Esophagus muscularis mucosa (tissue), 4 donors: ENCODE data around the gene SEMA5A. TPM values are rescaled to one million over a fixed set of nuclear protein-coding genes. Genes with fewer than 3 reads are reported as not detected.

ENCODE experiments used
- DNase-seq: peaks from one replicate; pipeline ENCODE4 v3.0.0-alpha.2; 2017; ENCODE audit errors: extremely low spot score
- H3K27ac ChIP-seq, 4 donors: fragments of 200-600 bp; sonication (generic); replicated peaks in 1 of 4; 1 replicate in 3 of 4; 2 replicates in 1 of 4; pipeline ENCODE4 v1.5.1; 2016 to 2019; ENCODE audit warnings: mild to moderate bottlenecking in 1 of 4
- H3K27me3 ChIP-seq, 4 donors: fragments of 200-600 bp; sonication (generic); one replicate each; pipeline versions ENCODE4 v1.5.1 to v1.6.0; 2016 to 2019
- H3K36me3 ChIP-seq, 4 donors: fragments of 200-600 bp; sonication (generic); one replicate each; pipeline ENCODE4 v1.5.1; 2016 to 2019
- H3K4me1 ChIP-seq, 4 donors: fragments of 200-600 bp; sonication (generic); one replicate each; pipeline ENCODE4 v1.5.1; 2016 to 2019
- H3K4me3 ChIP-seq, 4 donors: fragments of 200-600 bp; sonication (generic); 1 replicate in 2 of 4; 2 replicates in 2 of 4; pipeline ENCODE4 v1.5.1; 2016 to 2019; ENCODE audit warnings: mild to moderate bottlenecking in 4 of 4, moderate library complexity in 1 of 4
- H3K9me3 ChIP-seq, 4 donors: fragments of 200-600 bp; sonication (generic); 1 replicate in 3 of 4; 2 replicates in 1 of 4; pipeline ENCODE4 v1.5.1; 2016 to 2019
- EP300 ChIP-seq: sonication (generic); formaldehyde crosslinking; IDR thresholded peaks from one replicate; pipeline ENCODE4 v1.6.1; 2017; ENCODE audit warnings: antibody characterized with exemption
- POLR2A ChIP-seq: fragments of 450-650 bp; IDR thresholded peaks from one replicate; pipeline ENCODE4 v1.6.1; 2017; ENCODE audit warnings: antibody characterized with exemption, moderate library complexity, mild to moderate bottlenecking, low read depth
- POLR2AphosphoS5 ChIP-seq, 2 donors: sonication (generic); formaldehyde crosslinking; IDR thresholded peaks; one replicate each; pipeline ENCODE4 v1.6.1; 2017; ENCODE audit warnings: antibody characterized with exemption in 2 of 2
- WGBS: methylation state at CpG from one replicate; pipeline ENCODE4 v1.1.5; 2018; 5-methylcytosine and 5-hydroxymethylcytosine counted together
- intact Hi-C: fragments of 100-400 bp; cut with DNase I; formaldehyde crosslinking; loops from one replicate; pipeline ENCODE4 v1.15.1; 2023
- total RNA-seq, 4 donors: library from RNA; depleted of rRNA; stranded (reverse); fragments of >200 nt; gene quantifications; one replicate each; pipeline versions ENCODE4 v1.1.0 to v1.2.1, GENCODE V29; 2016
- TF ChIP-seq, protein P1 (sequence below), 3 experiments: fragments of 200-600 bp in 2 of 3; fragments of 450-650 bp in 1 of 3; sonication (generic) in 2 of 3; IDR thresholded peaks; one replicate each; pipeline ENCODE4 v1.5.1; 2017 to 2019; ENCODE audit warnings: antibody characterized with exemption in 3 of 3, mild to moderate bottlenecking in 2 of 3, moderate library complexity in 1 of 3

Gene SEMA5A
- total RNA-seq, 4 donors from 2014 or later: 2.1 to 5.6 (median 3.5) TPM

DNA sequence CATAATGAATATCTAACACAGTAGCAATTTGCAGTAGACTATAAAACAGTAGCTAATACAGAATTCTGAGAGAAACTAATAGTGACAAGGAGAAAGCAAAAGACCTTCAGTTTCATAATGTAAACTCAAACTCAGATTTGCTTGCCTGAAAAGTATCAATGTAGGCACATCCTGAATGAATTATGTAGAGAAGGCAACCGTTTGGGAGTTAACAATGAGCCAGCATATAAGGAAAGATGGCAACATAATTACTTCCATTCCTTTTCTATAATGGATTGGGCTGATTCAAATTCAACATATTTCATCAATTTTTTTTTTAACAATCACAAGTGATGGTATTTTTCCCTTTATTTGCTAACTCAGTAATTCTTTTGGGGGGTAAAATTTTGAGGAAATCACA, 261.6 kb downstream of the SEMA5A start:
- 39% methylated on average over 1 of the region's 1 CpG for WGBS
- H3K4me3 ChIP-seq: no peak overlapping the region
- peak overlapping the region in 3 of 4 donors; percentile 11 to 56 (median 29) for H3K27ac ChIP-seq
- TF ChIP-seq POLR2AphosphoS5 (IDR thresholded peaks at IDR 0.05): no peak
- TF ChIP-seq EP300: no peak
- TF ChIP-seq, protein P1, sequence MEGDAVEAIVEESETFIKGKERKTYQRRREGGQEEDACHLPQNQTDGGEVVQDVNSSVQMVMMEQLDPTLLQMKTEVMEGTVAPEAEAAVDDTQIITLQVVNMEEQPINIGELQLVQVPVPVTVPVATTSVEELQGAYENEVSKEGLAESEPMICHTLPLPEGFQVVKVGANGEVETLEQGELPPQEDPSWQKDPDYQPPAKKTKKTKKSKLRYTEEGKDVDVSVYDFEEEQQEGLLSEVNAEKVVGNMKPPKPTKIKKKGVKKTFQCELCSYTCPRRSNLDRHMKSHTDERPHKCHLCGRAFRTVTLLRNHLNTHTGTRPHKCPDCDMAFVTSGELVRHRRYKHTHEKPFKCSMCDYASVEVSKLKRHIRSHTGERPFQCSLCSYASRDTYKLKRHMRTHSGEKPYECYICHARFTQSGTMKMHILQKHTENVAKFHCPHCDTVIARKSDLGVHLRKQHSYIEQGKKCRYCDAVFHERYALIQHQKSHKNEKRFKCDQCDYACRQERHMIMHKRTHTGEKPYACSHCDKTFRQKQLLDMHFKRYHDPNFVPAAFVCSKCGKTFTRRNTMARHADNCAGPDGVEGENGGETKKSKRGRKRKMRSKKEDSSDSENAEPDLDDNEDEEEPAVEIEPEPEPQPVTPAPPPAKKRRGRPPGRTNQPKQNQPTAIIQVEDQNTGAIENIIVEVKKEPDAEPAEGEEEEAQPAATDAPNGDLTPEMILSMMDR (IDR thresholded peaks at IDR 0.05): no peak
- no peak for TF ChIP-seq POLR2A
- no peaks in the 10 kb centered on the region for H3K27me3 ChIP-seq
- H3K36me3 ChIP-seq: no peaks in the 10 kb centered on the region
- H3K4me1 ChIP-seq: peaks cover 0 to 18% (median 4%) of the 10 kb centered on the region in 4 donors
- intact Hi-C loops: no loop called here
- DNase-seq: no peak
- no peaks in the 10 kb centered on the region for H3K9me3 ChIP-seq

DNA sequence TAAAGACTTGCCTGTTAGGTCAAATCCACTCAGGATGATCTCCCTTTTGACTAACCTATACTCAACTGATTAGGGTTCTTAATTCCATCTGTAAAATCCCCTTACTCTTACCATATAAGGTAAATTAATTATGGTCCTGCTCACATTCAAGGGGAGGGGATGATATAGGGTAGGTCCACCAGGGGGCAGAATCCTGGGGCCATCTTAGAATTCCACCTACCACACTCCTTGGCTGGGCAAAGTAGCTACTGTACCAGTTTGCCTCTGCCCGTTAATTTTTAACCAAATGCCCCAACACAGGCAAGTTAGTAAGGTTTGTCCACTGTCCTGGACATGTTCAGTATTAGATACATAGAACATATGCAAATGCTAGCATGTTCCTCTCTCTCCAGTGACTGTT, 262.4 kb downstream of the SEMA5A start:
- Histone ChIP-seq H3K27me3 (no peaks in the 10 kb centered on the region), H3K4me1 (peaks cover 0 to 18% (median 4%) of the 10 kb centered on the region in 4 donors), H3K36me3 (no peaks in the 10 kb centered on the region), H3K9me3 (no peaks in the 10 kb centered on the region), H3K4me3 (no peak overlapping the region), H3K27ac (no peak overlapping the region)
- no peak for DNase-seq
- WGBS: 100% methylated on average over 1 of the region's 1 CpG
- intact Hi-C loops: no loop called here
- no peak for TF ChIP-seq EP300
- TF ChIP-seq, protein P1 (IDR thresholded peaks at IDR 0.05): no peak
- TF ChIP-seq POLR2A: no peak
- no peak for TF ChIP-seq POLR2AphosphoS5 (IDR thresholded peaks at IDR 0.05)

DNA sequence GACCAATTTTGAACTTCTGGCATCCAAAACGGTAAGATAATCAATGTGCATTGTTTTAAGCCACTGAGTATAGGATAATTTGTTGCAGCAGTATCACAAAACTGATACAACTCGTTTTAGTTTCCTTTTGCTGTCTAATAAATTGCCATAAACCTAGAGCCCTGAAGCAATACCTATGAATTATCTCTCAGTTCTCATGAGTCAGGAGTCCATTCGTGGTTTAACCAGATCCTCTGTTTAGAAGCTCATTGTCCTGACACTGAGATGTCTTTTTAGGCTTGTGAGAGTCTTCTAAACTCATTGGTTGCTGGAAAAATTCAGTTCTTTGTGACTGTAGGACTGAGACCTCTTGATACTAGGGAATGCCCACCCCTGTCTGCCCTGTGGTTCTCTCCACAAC, 262.9 kb downstream of the SEMA5A start:
- no peak overlapping the region for H3K27ac ChIP-seq
- no peaks in the 10 kb centered on the region for H3K36me3 ChIP-seq
- H3K4me1 ChIP-seq: peaks cover 0 to 15% (median 3%) of the 10 kb centered on the region in 4 donors
- no peaks in the 10 kb centered on the region for H3K9me3 ChIP-seq
- TF ChIP-seq POLR2AphosphoS5 (IDR thresholded peaks at IDR 0.05) (no peak), POLR2A (no peak), EP300 (no peak)
- TF ChIP-seq, protein P1 (IDR thresholded peaks at IDR 0.05): no peak
- DNase-seq: no peak
- 91% methylated on average over 3 of the region's 3 CpGs for WGBS
- no peak overlapping the region for H3K4me3 ChIP-seq
- intact Hi-C loops: no loop called here
- no peaks in the 10 kb centered on the region for H3K27me3 ChIP-seq

DNA sequence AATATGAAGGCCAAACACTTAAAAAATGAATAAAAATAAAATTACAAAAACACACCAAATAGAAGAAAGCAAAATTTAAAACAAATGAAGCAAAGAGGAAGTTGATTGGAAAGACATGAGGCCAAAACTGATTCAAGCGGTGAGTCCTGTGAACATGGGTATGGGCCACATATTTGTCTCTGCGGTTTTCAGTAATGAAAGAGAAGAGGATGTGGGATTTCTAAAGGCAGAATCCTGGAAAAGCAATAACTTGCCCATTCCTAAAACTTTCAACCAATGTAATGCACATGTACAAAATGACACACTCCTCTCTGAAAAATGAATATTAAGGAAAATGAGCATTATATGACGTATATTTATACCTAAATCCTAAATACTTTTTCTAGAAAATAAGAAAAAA, 263.7 kb downstream of the SEMA5A start:
- peaks cover 0 to 14% (median 2%) of the 10 kb centered on the region in 4 donors for H3K4me1 ChIP-seq
- DNase-seq: no peak
- H3K9me3 ChIP-seq: no peaks in the 10 kb centered on the region
- H3K27me3 ChIP-seq: no peaks in the 10 kb centered on the region
- H3K36me3 ChIP-seq: no peaks in the 10 kb centered on the region
- no peak overlapping the region for H3K4me3 ChIP-seq
- TF ChIP-seq, protein P1 (IDR thresholded peaks at IDR 0.05): no peak
- TF ChIP-seq POLR2AphosphoS5 (IDR thresholded peaks at IDR 0.05): no peak
- TF ChIP-seq EP300: no peak
- no peak for TF ChIP-seq POLR2A
- intact Hi-C loops: no loop called here
- WGBS: 94% methylated on average over 3 of the region's 3 CpGs
- no peak overlapping the region for H3K27ac ChIP-seq

DNA sequence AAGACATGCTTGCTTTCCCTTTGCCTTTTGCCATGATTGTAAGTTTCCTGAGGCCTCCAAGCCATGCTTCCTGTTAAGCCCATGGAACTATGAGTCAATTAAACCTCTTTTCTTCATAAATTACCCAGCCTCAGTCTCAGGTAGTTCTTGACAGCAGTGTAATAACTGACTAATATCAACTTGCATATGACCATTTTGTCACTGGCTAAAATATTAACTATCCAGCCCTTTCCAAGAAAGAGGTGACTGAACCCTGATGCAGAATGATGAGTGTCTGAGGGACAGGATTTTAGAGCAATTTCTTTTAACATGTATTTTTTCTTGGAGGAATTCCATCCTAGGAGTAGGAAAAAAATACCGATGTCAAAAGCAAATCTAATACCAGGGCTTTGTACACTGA, 266.1 kb downstream of the SEMA5A start:
- H3K9me3 ChIP-seq: no peaks in the 10 kb centered on the region
- intact Hi-C loops: no loop called here
- no peak overlapping the region for H3K4me3 ChIP-seq
- no peak overlapping the region for H3K27ac ChIP-seq
- no peak for DNase-seq
- TF ChIP-seq POLR2AphosphoS5 (IDR thresholded peaks at IDR 0.05): no peak
- H3K36me3 ChIP-seq: no peaks in the 10 kb centered on the region
- WGBS: 93% methylated on average over 1 of the region's 1 CpG
- H3K4me1 ChIP-seq: peaks cover 0 to 6% (median 2%) of the 10 kb centered on the region in 4 donors
- H3K27me3 ChIP-seq: no peaks in the 10 kb centered on the region
